PC-9 (cell line): ENCODE data around the gene R3HDM1. TPM values are rescaled to one million over a fixed set of nuclear protein-coding genes. Genes with fewer than 3 reads are reported as not detected.

Source experiments
- BruUV-seq: library from RNA; stranded (reverse); fragments of 400-500 nt; replicated peaks from 2 replicates; lab custom pipeline; 2021; lab: Mats Ljungman, UMichigan
- CTCF ChIA-PET: fragments of 300-600 bp; sonication (Branson Sonifier 250); formaldehyde crosslinking; loops from one replicate; lab custom pipeline; 2022; ENCODE audit warnings: antibody characterized with exemption; lab: Charles Lee
- POLR2A ChIA-PET: fragments of 300-600 bp; sonication (Branson Sonifier 250); formaldehyde crosslinking; loops from one replicate; lab custom pipeline; 2022; ENCODE audit warnings: antibody characterized with exemption; ENCODE audit not compliant: unreplicated experiment; lab: Charles Lee
- DNase-seq, 2 experiments: peaks; one replicate each; pipeline versions ENCODE4 v3.0.0 to v3.0.0-alpha.2; 2015 to 2022; ENCODE audit warnings: mixed read lengths in 1 of 2
- H2AFZ ChIP-seq: fragments of 200-600 bp; sonication (generic); 2 replicates; pipeline ENCODE4 v1.8.1; 2017; ENCODE audit warnings: antibody characterized with exemption
- H3F3A ChIP-seq: fragments of 200-600 bp; sonication (generic); 2 replicates; pipeline ENCODE4 v1.8.1; 2017; ENCODE audit warnings: antibody characterized with exemption, mild to moderate bottlenecking, low read depth; ENCODE audit not compliant: insufficient read depth
- H3K27ac ChIP-seq: fragments of 200-600 bp; sonication (generic); 2 replicates; pipeline ENCODE4 v1.6.1; 2016; ENCODE audit warnings: mixed run types
- H3K27me3 ChIP-seq: fragments of 200-600 bp; sonication (generic); 2 replicates; pipeline ENCODE4 v1.6.1; 2016; ENCODE audit warnings: low read depth, mixed run types; ENCODE audit not compliant: insufficient read depth
- H3K36me3 ChIP-seq: fragments of 200-600 bp; sonication (generic); 2 replicates; pipeline ENCODE4 v1.6.1; 2016; ENCODE audit warnings: low read depth, mixed run types
- H3K4me1 ChIP-seq: fragments of 200-600 bp; sonication (generic); replicated peaks from 2 replicates; pipeline ENCODE4 v1.6.1; 2016; ENCODE audit warnings: mixed run types; ENCODE audit not compliant: insufficient read depth
- H3K4me2 ChIP-seq: fragments of 200-600 bp; sonication (generic); 2 replicates; pipeline ENCODE4 v1.6.1; 2017; ENCODE audit warnings: mixed run types
- H3K4me3 ChIP-seq: fragments of 200-600 bp; sonication (generic); 2 replicates; pipeline ENCODE4 v1.6.1; 2016; ENCODE audit warnings: mixed run types
- H3K79me2 ChIP-seq: fragments of 200-600 bp; sonication (generic); 2 replicates; pipeline ENCODE4 v1.6.1; 2017; ENCODE audit warnings: low read depth, mixed run types
- H3K9me2 ChIP-seq: fragments of 200-600 bp; sonication (generic); 2 replicates; pipeline ENCODE4 v1.8.1; 2017; ENCODE audit warnings: mild to moderate bottlenecking; ENCODE audit not compliant: insufficient read depth
- H3K9me3 ChIP-seq: fragments of 200-600 bp; sonication (generic); 2 replicates; pipeline ENCODE4 v1.8.1; 2016; ENCODE audit warnings: low read depth; ENCODE audit not compliant: insufficient read depth
- H4K20me1 ChIP-seq: fragments of 200-600 bp; sonication (generic); 2 replicates; pipeline ENCODE4 v1.8.1; 2017; ENCODE audit not compliant: insufficient read depth
- CTCF ChIP-seq: fragments of 200-600 bp; sonication (generic); conservative IDR thresholded peaks from 2 replicates; pipeline ENCODE4 v1.6.1; 2017; ENCODE audit warnings: mixed run types, antibody characterized with exemption, mild to moderate bottlenecking, moderate library complexity
- EZH2 ChIP-seq: fragments of 200-600 bp; sonication (generic); IDR thresholded peaks from 2 replicates; pipeline ENCODE4 v1.8.0; 2017; ENCODE audit warnings: antibody characterized with exemption, low read depth
- intact Hi-C: fragments of 100-400 bp; cut with micrococcal nuclease; formaldehyde crosslinking; loops from one replicate; pipeline ENCODE4 v1.10.0; 2022; ENCODE audit not compliant: unreplicated experiment
- total RNA-seq: library from RNA; stranded (reverse); gene quantifications from 2 replicates; pipeline ENCODE4 v1.2.3, GENCODE V29; 2021

R3HDM1 gene
- total RNA-seq, 1 experiment from 2014 or later, result 36.7 TPM

GRCh38 chr2:135745545-135745944 lies 214.3 kb downstream of the R3HDM1 start:
- Histone ChIP-seq H3K4me1 (peaks cover 18% of the 10 kb centered on the region), H3K4me2 (0 out of 2 replicates have a peak overlapping the region, but pooled peaks have one; percentile 7), H3K36me3 (peaks cover 11% of the 10 kb centered on the region), H2AFZ (no peak overlapping the region), H3K4me3 (no peak overlapping the region), H3K27ac (no peak overlapping the region), H4K20me1 (peaks cover 34% of the 10 kb centered on the region), H3K9me2 (no peaks in the 10 kb centered on the region; the same call in 1 of the 2 replicates), H3K79me2 (peaks cover 58% of the 10 kb centered on the region), H3K27me3 (no peaks in the 10 kb centered on the region), H3K9me3 (no peaks in the 10 kb centered on the region), H3F3A (no peaks in the 10 kb centered on the region)
- no peak for DNase-seq
- POLR2A ChIA-PET, result no interaction called here
- no peak for TF ChIP-seq CTCF
- no peak for TF ChIP-seq EZH2
- intact Hi-C loops, result loop anchor here (10.0 kb wide), 1 partner anchor 211 kb away; the partner anchor contains the start of genes R3HDM1 and ZRANB3
- BruUV-seq, result no TSS peak
- CTCF ChIA-PET, result no interaction called here

- no peak overlapping the region for H3K4me3 ChIP-seq
- H2AFZ ChIP-seq, result no peak overlapping the region
- H3K9me3 ChIP-seq, result no peaks in the 10 kb centered on the region; the same call in 1 of the 2 replicates
- TF ChIP-seq CTCF (no peak), EZH2 (no peak)
- no TSS peak for BruUV-seq
- no peaks in the 10 kb centered on the region for H3K4me1 ChIP-seq
- H3K27ac ChIP-seq, result no peak overlapping the region
- H3K79me2 ChIP-seq, result no peaks in the 10 kb centered on the region
- H3K36me3 ChIP-seq, result peaks cover 40% of the 10 kb centered on the region
- no peaks in the 10 kb centered on the region; the same call in 1 of the 2 replicates for H4K20me1 ChIP-seq
- CTCF ChIA-PET, result no interaction called here
- no peak for DNase-seq
- POLR2A ChIA-PET, result no interaction called here
- no peaks in the 10 kb centered on the region; the same call in 1 of the 2 replicates for H3F3A ChIP-seq
- no peaks in the 10 kb centered on the region for H3K9me2 ChIP-seq
- H3K27me3 ChIP-seq, result no peaks in the 10 kb centered on the region
- no peak overlapping the region for H3K4me2 ChIP-seq
- intact Hi-C loops, result no loop called here
Measured at GRCh38 chr2:135755573-135755972, 224.3 kb downstream of the R3HDM1 start.

DNA sequence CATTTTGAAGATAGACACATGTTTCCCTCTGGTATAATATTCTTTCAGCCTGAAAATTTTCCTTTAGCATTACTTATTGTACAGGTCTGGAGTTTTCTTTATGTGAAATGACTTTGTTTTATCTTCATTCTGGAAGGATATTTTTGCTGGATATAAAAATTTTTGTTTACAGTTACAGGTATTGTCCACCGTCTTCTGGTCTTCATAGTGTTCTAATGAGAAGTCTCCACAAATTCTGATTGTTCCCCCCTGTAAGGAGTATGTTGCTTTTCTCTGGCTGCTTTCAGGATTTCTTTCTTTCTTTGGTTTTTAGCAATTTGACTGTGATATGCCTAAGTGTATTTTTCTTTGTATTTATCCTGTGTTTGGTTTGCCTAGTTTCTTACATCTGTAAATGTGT lies 225.4 kb downstream of the R3HDM1 start:
- Histone ChIP-seq H3K9me3 (no peaks in the 10 kb centered on the region; the same call in 1 of the 2 replicates), H3K4me3 (no peak overlapping the region), H3K9me2 (no peaks in the 10 kb centered on the region), H3K4me2 (no peak overlapping the region), H3K27ac (no peak overlapping the region), H3K4me1 (no peaks in the 10 kb centered on the region), H3K79me2 (no peaks in the 10 kb centered on the region), H3K36me3 (peaks cover 44% of the 10 kb centered on the region), H4K20me1 (peaks cover 3% of the 10 kb centered on the region; the same call in 1 of the 2 replicates), H2AFZ (no peak overlapping the region), H3F3A (peaks cover 3% of the 10 kb centered on the region; the same call in 1 of the 2 replicates), H3K27me3 (no peaks in the 10 kb centered on the region)
- intact Hi-C loops, result no loop called here
- no peak for TF ChIP-seq CTCF
- no peak for TF ChIP-seq EZH2
- ChIA-PET POLR2A (no interaction called here), CTCF (no interaction called here)
- BruUV-seq, result no TSS peak
- DNase-seq, result no peak
